Ramos (cell line): ENCODE measurements around the gene ARHGAP33.

Experiments
- in situ Hi-C: fragments of 300-500 bp; cut with MboI; formaldehyde crosslinking; loops from one replicate; pipeline ENCODE4 v1.14.3; 2022; ENCODE audit warnings: low sequenced_read_pairs; ENCODE audit not compliant: unreplicated experiment

ARHGAP33 gene

DNA sequence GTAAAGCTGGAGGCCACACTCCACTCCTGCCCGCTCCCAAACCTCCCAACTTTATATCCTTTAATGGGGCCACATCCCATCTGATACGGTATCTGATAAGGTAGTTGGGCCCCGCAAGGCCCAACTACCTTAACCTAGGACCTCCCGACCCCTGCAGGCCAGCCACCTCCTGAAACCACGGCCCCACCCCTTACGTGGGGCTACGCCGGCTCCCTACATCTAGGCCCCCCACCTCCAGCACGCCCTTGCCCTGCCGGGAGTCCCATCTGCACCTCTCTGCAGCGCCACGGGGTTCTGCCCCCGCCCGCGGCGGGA is 35.3 kb upstream of the ARHGAP33 start:
- in situ Hi-C loops, result no loop called here

GRCh38 chr19:35740423-35741202 is 34.8 kb upstream of the ARHGAP33 start:
- in situ Hi-C loops, result no loop called here

DNA sequence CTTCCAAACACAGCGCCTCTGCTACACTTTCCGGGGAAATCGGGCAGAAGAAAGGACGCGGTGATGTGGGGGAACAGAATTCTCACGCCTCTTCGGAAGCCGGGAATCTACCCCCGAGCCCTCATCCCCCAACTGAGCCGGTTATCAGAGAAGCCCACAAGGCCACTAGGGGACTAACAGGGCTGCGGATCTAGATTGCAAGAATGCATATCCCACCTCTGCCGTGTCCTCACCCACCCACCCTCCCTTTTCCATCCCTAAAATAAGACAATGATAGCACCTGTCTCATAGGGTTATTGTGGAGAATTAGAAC is 34.2 kb upstream of the ARHGAP33 start:
- in situ Hi-C loops, result no loop called here

DNA sequence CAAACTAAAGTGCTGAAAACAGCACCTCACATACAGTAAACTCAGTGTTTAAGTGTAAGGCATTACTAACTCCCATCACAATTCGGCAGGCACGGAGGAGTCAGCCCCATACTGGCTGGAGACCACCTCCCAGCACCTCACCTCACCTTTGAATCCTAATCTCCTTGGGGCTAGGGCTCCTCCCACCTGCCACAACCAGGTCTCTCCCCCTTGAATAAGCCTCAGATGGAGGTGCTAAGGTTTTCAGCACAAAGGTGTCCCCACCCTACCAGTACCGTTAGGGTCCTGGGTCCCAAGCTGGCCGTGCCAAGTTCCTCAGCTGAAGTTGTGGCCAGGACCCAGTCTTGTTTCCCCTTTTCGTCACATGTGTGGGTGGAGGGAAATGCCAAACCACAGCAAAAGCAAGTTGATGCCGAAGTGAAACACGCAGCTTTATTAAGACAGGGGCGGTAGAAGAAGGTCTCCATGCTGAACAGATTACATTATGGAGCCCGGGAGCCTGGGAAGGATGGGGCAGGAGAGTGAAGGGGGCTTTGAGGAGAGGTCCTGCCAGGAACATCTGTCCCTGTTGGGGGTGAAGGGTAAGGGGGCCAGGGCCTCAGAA is 33.1 kb upstream of the ARHGAP33 start, which contains the start of gene IGFLR1:
TSS of gene IGFLR1 (minus strand) at position 332 of the 604 bp plus-strand sequence. CDS start 1,272 bp downstream, outside the sequence.
- in situ Hi-C loops, result no loop called here

GRCh38 chr19:35743640-35744429 is 31.5 kb upstream of the ARHGAP33 start:
- in situ Hi-C loops, result no loop called here

DNA sequence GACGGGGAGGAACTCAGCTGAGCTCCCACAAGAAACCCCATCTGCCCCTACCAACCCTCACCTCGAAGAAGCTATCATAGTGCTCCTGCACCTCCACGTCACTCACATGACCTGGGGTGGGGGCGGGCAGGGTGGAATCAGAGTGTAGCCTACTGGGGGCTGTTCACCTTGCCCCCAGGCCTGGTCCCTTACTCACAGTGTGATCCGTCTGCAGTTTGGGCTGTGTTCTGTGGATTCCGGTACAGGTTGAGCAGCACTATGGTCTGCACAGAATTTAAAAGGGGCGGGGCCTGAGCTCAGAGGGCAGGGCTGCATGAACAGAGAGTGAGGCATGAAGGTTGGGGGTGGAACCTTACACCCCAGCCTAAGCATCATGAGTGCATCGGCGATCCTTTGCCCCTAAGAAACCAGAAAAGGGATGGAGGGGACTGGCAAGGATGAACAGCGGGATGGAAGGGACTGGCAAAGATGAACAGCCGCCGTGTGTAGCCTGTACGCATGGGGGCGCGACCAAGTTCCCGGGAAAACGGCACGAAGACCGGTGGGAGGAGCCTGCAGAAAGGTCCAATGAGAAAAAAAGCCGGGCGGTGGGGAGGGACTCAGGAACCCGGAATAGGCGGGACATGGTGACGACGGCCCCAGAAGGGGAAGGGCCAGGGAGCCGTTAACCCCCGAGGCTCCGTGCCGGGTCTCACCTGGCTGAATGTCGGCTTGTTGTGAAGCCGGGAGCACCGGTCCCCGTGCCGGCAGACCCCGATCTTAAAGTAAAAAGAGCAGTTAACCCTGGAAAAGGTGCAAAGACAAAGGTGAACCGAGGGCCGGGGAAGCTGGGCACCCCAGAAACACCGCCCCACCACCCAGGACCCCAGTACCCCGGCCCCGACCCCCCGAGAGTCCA is 30.7 kb upstream of the ARHGAP33 start:
- in situ Hi-C loops, result no loop called here

GRCh38 chr19:35745328-35746086 is 29.9 kb upstream of the ARHGAP33 start, which contains the start of the genes PSENEN and U2AF1L4:
TSS of gene PSENEN (plus strand) at chr19:35745651. CDS start at chr19:35745931, 280 bp downstream.
TSS of gene U2AF1L4 (minus strand) at chr19:35745418. CDS start at chr19:35745391, 27 bp downstream.
- in situ Hi-C loops, result no loop called here

DNA sequence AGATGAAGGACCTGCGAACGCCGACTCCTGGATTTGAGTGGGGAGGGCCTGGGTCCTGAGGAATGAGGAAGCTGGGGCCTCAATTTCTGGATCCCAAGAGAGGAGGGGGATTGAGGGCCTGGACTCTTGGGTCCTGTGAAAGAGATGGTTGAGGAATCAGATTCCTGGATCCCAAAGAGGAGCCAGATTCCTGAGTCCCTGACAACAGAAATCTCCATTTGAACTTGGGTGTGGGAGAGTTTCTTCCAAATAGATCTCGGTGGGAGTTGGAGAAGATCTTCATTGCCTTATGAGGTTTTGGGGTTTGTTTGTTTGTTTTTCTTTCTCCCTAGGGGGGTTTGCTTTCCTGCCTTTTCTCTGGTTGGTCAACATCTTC is 29.3 kb upstream of the ARHGAP33 start:
- in situ Hi-C loops, result no loop called here

DNA sequence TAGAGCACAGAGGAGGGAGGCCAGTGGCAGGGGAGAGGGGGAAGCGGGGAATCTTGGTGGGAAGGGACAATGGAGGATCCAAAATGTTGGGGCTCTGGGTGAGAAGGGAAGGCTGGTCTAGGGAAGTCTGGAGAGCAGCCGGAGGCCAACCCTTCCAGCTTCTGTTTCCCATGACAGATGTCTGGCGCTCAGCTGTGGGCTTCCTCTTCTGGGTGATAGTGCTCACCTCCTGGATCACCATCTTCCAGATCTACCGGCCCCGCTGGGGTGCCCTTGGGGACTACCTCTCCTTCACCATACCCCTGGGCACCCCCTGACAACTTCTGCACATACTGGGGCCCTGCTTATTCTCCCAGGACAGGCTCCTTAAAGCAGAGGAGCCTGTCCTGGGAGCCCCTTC is 28.8 kb upstream of the ARHGAP33 start:
- in situ Hi-C loops, result no loop called here

DNA sequence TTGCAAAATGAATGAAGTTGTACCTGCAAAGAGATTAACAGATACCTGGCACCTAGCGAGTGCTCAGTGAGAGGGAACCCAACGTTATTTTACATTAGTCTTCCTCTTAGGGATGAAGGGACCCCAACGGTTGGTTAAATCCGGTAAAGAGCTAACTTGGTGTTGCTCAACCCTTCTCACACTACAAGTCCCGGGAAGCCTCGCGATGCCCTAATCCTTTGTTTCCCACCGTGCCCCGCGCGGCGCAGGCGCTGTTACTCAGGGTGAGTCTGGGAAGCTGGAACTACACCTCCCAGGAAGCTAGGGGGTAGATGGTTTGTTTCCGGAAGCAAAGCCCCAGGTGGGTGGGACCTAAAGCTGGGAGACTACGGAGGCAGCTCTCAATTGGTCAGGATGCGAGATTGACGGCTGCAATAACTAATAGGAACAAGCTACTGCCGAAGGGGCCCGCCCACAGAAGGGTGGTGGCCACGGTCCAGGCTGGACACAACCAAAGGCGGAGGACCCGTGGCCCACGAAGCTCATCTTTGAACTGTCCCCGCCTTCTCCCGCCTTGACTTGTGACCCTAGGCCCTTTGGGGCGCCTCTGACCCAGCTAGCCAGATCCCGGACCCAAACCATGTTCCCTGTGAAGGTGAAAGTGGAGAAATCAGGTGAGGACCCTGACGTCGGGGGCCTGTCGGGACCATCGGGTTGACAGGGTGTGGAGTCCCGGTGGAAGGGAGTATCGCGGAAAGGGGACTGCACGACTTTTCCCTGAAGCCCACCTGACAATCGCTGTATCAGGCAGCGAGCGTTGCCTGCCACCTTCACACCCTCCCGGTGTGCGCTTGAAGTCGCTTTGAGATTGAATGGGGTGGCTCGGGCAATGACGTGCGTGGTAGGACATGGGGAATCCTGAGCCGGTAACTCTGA is 27.0 kb upstream of the ARHGAP33 start, which contains the start of gene LIN37:
TSS of gene LIN37 (plus strand) at position 471 of the 915 bp plus-strand sequence. CDS start at position 620, 149 bp downstream.
- in situ Hi-C loops, result no loop called here

DNA sequence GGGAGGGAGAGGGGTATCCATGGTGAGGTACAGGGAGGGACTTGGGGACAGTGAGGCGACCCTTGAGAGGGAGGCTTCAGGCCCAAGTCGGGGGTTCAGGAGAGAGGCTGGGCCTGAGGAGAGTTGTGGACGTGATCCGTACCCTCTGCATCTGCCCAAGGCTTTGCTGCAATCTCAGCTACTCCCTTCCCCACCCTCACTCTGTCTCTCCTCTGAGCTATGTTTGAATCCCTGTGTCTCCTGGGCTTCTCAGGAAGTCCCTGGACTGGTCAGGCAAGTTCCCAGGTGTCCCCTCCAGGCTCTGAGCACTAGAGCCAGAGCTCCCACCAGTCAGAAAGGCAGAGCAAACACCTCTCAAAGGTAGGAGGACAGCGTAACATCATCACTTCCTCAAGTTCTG is 25.2 kb upstream of the ARHGAP33 start:
- in situ Hi-C loops, result no loop called here

GRCh38 chr19:35751839-35752745 is 23.3 kb upstream of the ARHGAP33 start:
- in situ Hi-C loops, result no loop called here

- in situ Hi-C loops, result no loop called here
These were observed 22.5 kb upstream of the ARHGAP33 start for GRCh38 chr19:35752746-35753350.

GRCh38 chr19:35753634-35754369 is 21.6 kb upstream of the ARHGAP33 start:
- in situ Hi-C loops, result no loop called here

DNA sequence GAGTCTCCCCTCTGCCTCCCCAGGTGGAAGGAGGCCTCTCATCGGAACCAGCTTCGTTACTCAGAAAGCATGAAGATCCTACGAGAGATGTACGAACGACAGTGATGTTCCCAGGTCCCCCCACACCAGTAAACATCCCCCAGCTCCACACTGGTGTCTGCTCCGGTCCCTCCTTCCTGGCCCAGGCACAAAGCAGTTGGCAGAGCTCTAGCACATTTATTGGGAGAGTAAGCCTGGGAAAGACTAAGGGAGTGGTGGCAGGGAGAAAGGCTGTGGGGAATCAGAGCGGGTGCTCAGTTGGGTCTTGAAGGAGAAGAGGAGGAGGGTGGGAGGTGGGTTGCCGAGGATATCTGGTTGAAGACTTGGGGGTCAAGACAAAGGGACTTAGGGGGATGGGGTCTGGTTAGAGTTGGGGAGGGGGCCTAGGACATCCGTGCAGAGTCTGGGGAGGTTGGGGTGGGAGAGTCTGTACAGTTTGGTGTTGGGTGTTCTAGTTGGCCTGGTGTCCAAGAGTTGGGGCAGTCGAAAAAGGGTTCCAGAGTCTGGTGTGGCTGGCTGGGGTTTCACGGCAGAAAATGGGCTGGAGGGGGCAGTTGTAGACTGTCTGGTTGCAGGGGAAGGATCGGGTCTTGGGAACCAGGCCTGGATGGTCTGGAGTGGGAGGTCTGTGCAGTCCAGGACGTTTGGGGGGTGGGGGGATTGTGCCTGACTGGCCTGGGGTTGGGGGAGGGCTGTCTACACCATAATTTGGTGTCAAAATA is 20.8 kb upstream of the ARHGAP33 start:
- in situ Hi-C loops, result no loop called here

- in situ Hi-C loops, result no loop called here
These were observed 20.2 kb upstream of the ARHGAP33 start for GRCh38 chr19:35755131-35755549.
